ENCODE results near the gene MICB.

- no peak for TF ChIP-seq ZHX1 (conservative IDR thresholded peaks at IDR 0.05; ENCODE audit: low read length)
- no peak for TF ChIP-seq EP300 (IDR thresholded peaks at IDR 0.05; ENCODE audit: low read length)
- TF ChIP-seq RAD51 (IDR thresholded peaks at IDR 0.05; ENCODE audit: borderline replicate concordance, low read depth): no peak
- TF ChIP-seq HDAC6 (IDR thresholded peaks at IDR 0.05; ENCODE audit: low read depth, low read length): no peak
- TF ChIP-seq ATF2 (CRISPR knock-in tag; IDR thresholded peaks at IDR 0.05): no peak
- TF ChIP-seq TFE3 (CRISPR knock-in tag; IDR thresholded peaks at IDR 0.05): no peak
- TF ChIP-seq E2F6 (IDR thresholded peaks at IDR 0.05; ENCODE audit: borderline replicate concordance in 1 of 2, extremely low read depth in 1 of 2, insufficient read depth in 1 of 2, insufficient read length in 1 of 2, low read depth in 1 of 2, low read length in 1 of 2, poor library complexity in 1 of 2, severe bottlenecking in 1 of 2): no peak
- TF ChIP-seq CTCF (IDR thresholded peaks at IDR 0.05 in 2 of 3, conservative IDR thresholded peaks at IDR 0.05 in 1 of 3; ENCODE audit: insufficient read depth in 2 of 3, low read depth in 1 of 3, low read length in 3 of 3): no peak
These were observed 34.1 kb downstream of the MICB start for GRCh38 chr6:31531771-31532643.

All from K562 (cell line).